WTC11 (cell line): ENCODE results near the gene LIMS3.
"Not testable (repeated sequence)": the region's sequence is repeated elsewhere in the genome, so short reads cannot be mapped to it uniquely, and the experiment has no call there.

Experiments used
- CREM ChIP-seq: sonication (generic); formaldehyde crosslinking; IDR thresholded peaks from 2 replicates; pipeline ENCODE4 v1.8.1; 2022; ENCODE audit warnings: mild to moderate bottlenecking, missing genetic modification reagents, moderate library complexity
- NFYB ChIP-seq: sonication (generic); formaldehyde crosslinking; conservative IDR thresholded peaks from 2 replicates; pipeline ENCODE4 v1.8.0; 2022; ENCODE audit warnings: low read depth, missing genetic modification reagents
- RELA ChIP-seq: sonication (generic); formaldehyde crosslinking; IDR thresholded peaks from 2 replicates; pipeline ENCODE4 v1.8.1; 2022; ENCODE audit warnings: missing genetic modification reagents, mild to moderate bottlenecking, borderline replicate concordance
- TP53 ChIP-seq: sonication (generic); formaldehyde crosslinking; IDR thresholded peaks from 2 replicates; pipeline ENCODE4 v1.8.1; 2023; ENCODE audit warnings: mild to moderate bottlenecking, missing genetic modification reagents
- ZNF263 ChIP-seq: sonication (generic); formaldehyde crosslinking; IDR thresholded peaks from 2 replicates; pipeline ENCODE4 v1.8.1; 2022; ENCODE audit warnings: low read depth, mild to moderate bottlenecking, moderate library complexity, missing genetic modification reagents
- ZNF423 ChIP-seq: fragments of 250-450 bp; sonication (Bioruptor Pico); IDR thresholded peaks from 2 replicates; pipeline ENCODE4 v2.1.2; 2022; ENCODE audit warnings: mild to moderate bottlenecking, moderate library complexity
- TF ChIP-seq, protein P1 (sequence below): fragments of 200-600 bp; IDR thresholded peaks from 2 replicates; pipeline ENCODE4 v1.8.0; 2022; ENCODE audit warnings: antibody characterized with exemption
- TF ChIP-seq, protein P2 (sequence below): fragments of 250-450 bp; sonication (Bioruptor Pico); IDR thresholded peaks from 2 replicates; pipeline ENCODE4 v1.9.0; 2021; ENCODE audit warnings: mild to moderate bottlenecking, borderline replicate concordance
- TF ChIP-seq, protein P3 (sequence below): sonication (generic); formaldehyde crosslinking; IDR thresholded peaks from 2 replicates; pipeline ENCODE4 v1.8.0; 2023; ENCODE audit warnings: missing genetic modification reagents, mild to moderate bottlenecking, borderline replicate concordance

DNA sequence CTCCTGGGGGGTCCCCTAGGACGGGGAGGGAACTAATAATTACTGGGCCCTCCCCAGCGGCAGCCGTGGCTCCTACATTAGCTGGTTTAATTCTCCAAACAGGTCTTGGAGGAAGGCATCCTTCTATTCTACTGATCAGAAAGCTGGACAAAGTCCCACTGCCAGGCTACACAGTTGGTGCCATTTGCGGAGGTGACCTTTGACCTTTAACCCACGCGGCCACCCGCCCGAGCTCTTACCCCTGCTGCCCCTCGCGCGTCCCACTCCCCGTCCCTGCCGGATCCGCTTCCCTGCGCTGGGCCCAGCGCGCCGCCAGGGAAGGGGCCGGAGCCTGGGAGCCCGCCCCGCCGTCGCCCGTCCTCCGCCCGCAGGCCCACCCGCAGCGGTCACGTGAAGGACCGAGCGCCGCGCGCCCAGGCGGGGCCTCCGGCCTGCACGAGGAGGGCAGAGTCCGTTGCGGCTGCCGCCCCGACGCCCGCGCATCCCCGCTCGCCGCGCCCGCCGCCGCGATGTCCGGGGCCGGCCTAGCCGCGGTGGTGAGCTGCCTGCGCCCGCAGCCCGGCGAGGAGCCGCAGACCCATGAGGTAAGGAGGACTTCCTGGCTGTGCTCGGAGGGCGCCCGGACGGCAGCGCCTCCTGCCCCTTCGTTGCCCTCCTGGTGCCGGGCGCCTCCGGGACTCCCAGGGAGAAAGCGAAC, 48.9 kb downstream of the LIMS3 start:
- TF ChIP-seq, protein P1, sequence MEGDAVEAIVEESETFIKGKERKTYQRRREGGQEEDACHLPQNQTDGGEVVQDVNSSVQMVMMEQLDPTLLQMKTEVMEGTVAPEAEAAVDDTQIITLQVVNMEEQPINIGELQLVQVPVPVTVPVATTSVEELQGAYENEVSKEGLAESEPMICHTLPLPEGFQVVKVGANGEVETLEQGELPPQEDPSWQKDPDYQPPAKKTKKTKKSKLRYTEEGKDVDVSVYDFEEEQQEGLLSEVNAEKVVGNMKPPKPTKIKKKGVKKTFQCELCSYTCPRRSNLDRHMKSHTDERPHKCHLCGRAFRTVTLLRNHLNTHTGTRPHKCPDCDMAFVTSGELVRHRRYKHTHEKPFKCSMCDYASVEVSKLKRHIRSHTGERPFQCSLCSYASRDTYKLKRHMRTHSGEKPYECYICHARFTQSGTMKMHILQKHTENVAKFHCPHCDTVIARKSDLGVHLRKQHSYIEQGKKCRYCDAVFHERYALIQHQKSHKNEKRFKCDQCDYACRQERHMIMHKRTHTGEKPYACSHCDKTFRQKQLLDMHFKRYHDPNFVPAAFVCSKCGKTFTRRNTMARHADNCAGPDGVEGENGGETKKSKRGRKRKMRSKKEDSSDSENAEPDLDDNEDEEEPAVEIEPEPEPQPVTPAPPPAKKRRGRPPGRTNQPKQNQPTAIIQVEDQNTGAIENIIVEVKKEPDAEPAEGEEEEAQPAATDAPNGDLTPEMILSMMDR = not testable (repeated sequence)
- not testable (repeated sequence) for TF ChIP-seq NFYB (CRISPR knock-in tag); TP53; CREM (CRISPR knock-in tag); ZNF263; ZNF423 (CRISPR knock-in tag); RELA (CRISPR knock-in tag)
- TF ChIP-seq, protein P2, sequence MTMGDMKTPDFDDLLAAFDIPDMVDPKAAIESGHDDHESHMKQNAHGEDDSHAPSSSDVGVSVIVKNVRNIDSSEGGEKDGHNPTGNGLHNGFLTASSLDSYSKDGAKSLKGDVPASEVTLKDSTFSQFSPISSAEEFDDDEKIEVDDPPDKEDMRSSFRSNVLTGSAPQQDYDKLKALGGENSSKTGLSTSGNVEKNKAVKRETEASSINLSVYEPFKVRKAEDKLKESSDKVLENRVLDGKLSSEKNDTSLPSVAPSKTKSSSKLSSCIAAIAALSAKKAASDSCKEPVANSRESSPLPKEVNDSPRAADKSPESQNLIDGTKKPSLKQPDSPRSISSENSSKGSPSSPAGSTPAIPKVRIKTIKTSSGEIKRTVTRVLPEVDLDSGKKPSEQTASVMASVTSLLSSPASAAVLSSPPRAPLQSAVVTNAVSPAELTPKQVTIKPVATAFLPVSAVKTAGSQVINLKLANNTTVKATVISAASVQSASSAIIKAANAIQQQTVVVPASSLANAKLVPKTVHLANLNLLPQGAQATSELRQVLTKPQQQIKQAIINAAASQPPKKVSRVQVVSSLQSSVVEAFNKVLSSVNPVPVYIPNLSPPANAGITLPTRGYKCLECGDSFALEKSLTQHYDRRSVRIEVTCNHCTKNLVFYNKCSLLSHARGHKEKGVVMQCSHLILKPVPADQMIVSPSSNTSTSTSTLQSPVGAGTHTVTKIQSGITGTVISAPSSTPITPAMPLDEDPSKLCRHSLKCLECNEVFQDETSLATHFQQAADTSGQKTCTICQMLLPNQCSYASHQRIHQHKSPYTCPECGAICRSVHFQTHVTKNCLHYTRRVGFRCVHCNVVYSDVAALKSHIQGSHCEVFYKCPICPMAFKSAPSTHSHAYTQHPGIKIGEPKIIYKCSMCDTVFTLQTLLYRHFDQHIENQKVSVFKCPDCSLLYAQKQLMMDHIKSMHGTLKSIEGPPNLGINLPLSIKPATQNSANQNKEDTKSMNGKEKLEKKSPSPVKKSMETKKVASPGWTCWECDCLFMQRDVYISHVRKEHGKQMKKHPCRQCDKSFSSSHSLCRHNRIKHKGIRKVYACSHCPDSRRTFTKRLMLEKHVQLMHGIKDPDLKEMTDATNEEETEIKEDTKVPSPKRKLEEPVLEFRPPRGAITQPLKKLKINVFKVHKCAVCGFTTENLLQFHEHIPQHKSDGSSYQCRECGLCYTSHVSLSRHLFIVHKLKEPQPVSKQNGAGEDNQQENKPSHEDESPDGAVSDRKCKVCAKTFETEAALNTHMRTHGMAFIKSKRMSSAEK (CRISPR knock-in tag) = not testable (repeated sequence)
- TF ChIP-seq, protein P3, sequence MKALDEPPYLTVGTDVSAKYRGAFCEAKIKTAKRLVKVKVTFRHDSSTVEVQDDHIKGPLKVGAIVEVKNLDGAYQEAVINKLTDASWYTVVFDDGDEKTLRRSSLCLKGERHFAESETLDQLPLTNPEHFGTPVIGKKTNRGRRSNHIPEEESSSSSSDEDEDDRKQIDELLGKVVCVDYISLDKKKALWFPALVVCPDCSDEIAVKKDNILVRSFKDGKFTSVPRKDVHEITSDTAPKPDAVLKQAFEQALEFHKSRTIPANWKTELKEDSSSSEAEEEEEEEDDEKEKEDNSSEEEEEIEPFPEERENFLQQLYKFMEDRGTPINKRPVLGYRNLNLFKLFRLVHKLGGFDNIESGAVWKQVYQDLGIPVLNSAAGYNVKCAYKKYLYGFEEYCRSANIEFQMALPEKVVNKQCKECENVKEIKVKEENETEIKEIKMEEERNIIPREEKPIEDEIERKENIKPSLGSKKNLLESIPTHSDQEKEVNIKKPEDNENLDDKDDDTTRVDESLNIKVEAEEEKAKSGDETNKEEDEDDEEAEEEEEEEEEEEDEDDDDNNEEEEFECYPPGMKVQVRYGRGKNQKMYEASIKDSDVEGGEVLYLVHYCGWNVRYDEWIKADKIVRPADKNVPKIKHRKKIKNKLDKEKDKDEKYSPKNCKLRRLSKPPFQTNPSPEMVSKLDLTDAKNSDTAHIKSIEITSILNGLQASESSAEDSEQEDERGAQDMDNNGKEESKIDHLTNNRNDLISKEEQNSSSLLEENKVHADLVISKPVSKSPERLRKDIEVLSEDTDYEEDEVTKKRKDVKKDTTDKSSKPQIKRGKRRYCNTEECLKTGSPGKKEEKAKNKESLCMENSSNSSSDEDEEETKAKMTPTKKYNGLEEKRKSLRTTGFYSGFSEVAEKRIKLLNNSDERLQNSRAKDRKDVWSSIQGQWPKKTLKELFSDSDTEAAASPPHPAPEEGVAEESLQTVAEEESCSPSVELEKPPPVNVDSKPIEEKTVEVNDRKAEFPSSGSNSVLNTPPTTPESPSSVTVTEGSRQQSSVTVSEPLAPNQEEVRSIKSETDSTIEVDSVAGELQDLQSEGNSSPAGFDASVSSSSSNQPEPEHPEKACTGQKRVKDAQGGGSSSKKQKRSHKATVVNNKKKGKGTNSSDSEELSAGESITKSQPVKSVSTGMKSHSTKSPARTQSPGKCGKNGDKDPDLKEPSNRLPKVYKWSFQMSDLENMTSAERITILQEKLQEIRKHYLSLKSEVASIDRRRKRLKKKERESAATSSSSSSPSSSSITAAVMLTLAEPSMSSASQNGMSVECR (CRISPR knock-in tag) = not testable (repeated sequence)
